Liver (tissue), 3 donors: ENCODE measurements around the gene SERP1.

Experiments used
- ATF3 ChIP-seq: IDR thresholded peaks from 2 replicates; pipeline ENCODE4 v1.6.1; 2016; ENCODE audit warnings: antibody characterized with exemption
- CTCF ChIP-seq: fragments of 150-350 bp; IDR thresholded peaks from 2 replicates; pipeline ENCODE4 v1.5.1; 2017; ENCODE audit warnings: improper control_type of control experiment, low read depth, low read length; ENCODE audit not compliant: missing input control
- EGR1 ChIP-seq, 2 donors: IDR thresholded peaks; 2 replicates each; pipeline ENCODE4 v1.6.1; 2016 to 2018; ENCODE audit warnings: antibody characterized with exemption in 2 of 2, low read depth in 2 of 2
- FOXA2 ChIP-seq: IDR thresholded peaks from 2 replicates; pipeline ENCODE4 v1.6.1; 2016; ENCODE audit warnings: antibody characterized with exemption
- GABPA ChIP-seq, 2 donors: IDR thresholded peaks in 1 of 2; conservative IDR thresholded peaks in 1 of 2; 2 replicates each; pipeline ENCODE4 v1.6.1; 2016; ENCODE audit warnings: antibody characterized with exemption in 2 of 2, mild to moderate bottlenecking in 1 of 2, moderate library complexity in 1 of 2
- JUND ChIP-seq, 2 donors: IDR thresholded peaks; 2 replicates each; pipeline ENCODE4 v1.6.1; 2016; ENCODE audit warnings: antibody characterized with exemption in 2 of 2
- MAX ChIP-seq: IDR thresholded peaks from 2 replicates; pipeline ENCODE4 v1.6.1; 2016; ENCODE audit warnings: antibody characterized with exemption
- NR2F2 ChIP-seq: IDR thresholded peaks from 2 replicates; pipeline ENCODE4 v1.6.1; 2016; ENCODE audit warnings: antibody characterized with exemption
- RAD21 ChIP-seq, 2 donors: IDR thresholded peaks; 2 replicates each; pipeline ENCODE4 v1.6.1; 2016; ENCODE audit warnings: antibody characterized with exemption in 2 of 2, mild to moderate bottlenecking in 2 of 2
- REST ChIP-seq: IDR thresholded peaks from 2 replicates; pipeline ENCODE4 v1.6.1; 2016; ENCODE audit warnings: antibody characterized with exemption, mild to moderate bottlenecking
- TAF1 ChIP-seq: conservative IDR thresholded peaks from 2 replicates; pipeline ENCODE4 v1.6.1; 2016; ENCODE audit warnings: antibody characterized with exemption, mild to moderate bottlenecking
- YY1 ChIP-seq: IDR thresholded peaks from 2 replicates; pipeline ENCODE4 v1.6.1; 2016; ENCODE audit warnings: antibody characterized with exemption, mild to moderate bottlenecking
- donor health status: healthy.
- donor health status: healthy.

- TF ChIP-seq REST: no peak
- TF ChIP-seq CTCF: no peak
- no peak for TF ChIP-seq NR2F2
- no peak for TF ChIP-seq RAD21 (IDR thresholded peaks at IDR 0.05)
- TF ChIP-seq TAF1: no peak
- no peak for TF ChIP-seq MAX
- TF ChIP-seq GABPA (IDR thresholded peaks at IDR 0.05 in 1 of 2, conservative IDR thresholded peaks at IDR 0.05 in 1 of 2): no peak
- TF ChIP-seq JUND (IDR thresholded peaks at IDR 0.05): no peak
- no peak for TF ChIP-seq ATF3
- no peak for TF ChIP-seq FOXA2
- no peak for TF ChIP-seq YY1
- no peak for TF ChIP-seq EGR1 (IDR thresholded peaks at IDR 0.05; ENCODE audit: low read depth in 2 of 2)
Measured at GRCh38 chr3:150521463-150521862, 24.8 kb downstream of the SERP1 start.
